Peyer's patch (tissue), 4 donors: ENCODE results near the gene SPON1.

Experiments
- POLR2A ChIP-seq, 2 donors: fragments of 450-650 bp; IDR thresholded peaks; one replicate each; pipeline ENCODE4 v1.5.1; 2017; ENCODE audit warnings: antibody characterized with exemption in 2 of 2, mild to moderate bottlenecking in 2 of 2, moderate library complexity in 2 of 2
- TF ChIP-seq, protein P1 (sequence below), 6 experiments: fragments of 450-650 bp in 4 of 6; fragments of 200-600 bp in 2 of 6; sonication (generic) in 1 of 6; IDR thresholded peaks; one replicate each; pipeline ENCODE4 v1.5.1; 2017 to 2019; ENCODE audit warnings: antibody characterized with exemption in 6 of 6, mild to moderate bottlenecking in 3 of 6, moderate library complexity in 1 of 6

DNA sequence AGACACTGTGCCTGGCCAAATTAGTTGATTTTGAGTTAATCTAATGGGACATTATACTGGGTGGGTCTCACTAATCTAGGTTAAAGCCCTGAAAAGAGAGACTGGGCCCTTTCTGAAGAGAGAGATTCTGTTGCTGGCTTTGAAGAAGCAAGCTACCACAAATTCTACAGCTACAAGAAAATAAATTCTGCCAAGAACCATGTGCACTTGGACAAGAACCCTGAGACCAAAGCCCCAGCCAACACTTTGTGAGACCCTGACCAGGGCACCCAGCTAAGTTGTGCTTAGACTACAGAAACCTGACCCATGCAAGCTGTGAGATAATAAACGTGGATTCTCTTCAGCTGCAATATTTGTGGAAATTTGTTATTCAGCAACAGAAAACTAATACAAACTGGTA is 20.1 kb upstream of the SPON1 start:
- TF ChIP-seq, protein P1, sequence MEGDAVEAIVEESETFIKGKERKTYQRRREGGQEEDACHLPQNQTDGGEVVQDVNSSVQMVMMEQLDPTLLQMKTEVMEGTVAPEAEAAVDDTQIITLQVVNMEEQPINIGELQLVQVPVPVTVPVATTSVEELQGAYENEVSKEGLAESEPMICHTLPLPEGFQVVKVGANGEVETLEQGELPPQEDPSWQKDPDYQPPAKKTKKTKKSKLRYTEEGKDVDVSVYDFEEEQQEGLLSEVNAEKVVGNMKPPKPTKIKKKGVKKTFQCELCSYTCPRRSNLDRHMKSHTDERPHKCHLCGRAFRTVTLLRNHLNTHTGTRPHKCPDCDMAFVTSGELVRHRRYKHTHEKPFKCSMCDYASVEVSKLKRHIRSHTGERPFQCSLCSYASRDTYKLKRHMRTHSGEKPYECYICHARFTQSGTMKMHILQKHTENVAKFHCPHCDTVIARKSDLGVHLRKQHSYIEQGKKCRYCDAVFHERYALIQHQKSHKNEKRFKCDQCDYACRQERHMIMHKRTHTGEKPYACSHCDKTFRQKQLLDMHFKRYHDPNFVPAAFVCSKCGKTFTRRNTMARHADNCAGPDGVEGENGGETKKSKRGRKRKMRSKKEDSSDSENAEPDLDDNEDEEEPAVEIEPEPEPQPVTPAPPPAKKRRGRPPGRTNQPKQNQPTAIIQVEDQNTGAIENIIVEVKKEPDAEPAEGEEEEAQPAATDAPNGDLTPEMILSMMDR (IDR thresholded peaks at IDR 0.05), result no peak
- no peak for TF ChIP-seq POLR2A (IDR thresholded peaks at IDR 0.05)
